Measurements from ENCODE around the gene SAA1.

The SAA1 gene

GRCh38 chr11:18304745-18305144 is 38.7 kb downstream of the SAA1 start:
- H3K4me3 ChIP-seq (ENCODE audit: low read depth, low read length) = no peak overlapping the region
- DNase-seq (ENCODE audit: low read depth) = no peak

- no peak for DNase-seq (ENCODE audit: low read depth)
These were observed 41.5 kb downstream of the SAA1 start for GRCh38 chr11:18307461-18308139.

GRCh38 chr11:18308242-18308641 is 42.2 kb downstream of the SAA1 start:
- H3K4me3 ChIP-seq (ENCODE audit: low read depth, low read length) = no peak overlapping the region
- no peak for DNase-seq (ENCODE audit: low read depth)

More at GRCh38 chr11:18307461-18308139, 41.5 kb downstream of the SAA1 start:
- no peak overlapping the region for H3K4me3 ChIP-seq (ENCODE audit: low read depth, low read length)

- no peak overlapping the region for H3K4me3 ChIP-seq (ENCODE audit: low read depth, low read length)
- no peak for DNase-seq (ENCODE audit: low read depth)
These were observed 43.6 kb downstream of the SAA1 start for GRCh38 chr11:18309691-18310090.

DNA sequence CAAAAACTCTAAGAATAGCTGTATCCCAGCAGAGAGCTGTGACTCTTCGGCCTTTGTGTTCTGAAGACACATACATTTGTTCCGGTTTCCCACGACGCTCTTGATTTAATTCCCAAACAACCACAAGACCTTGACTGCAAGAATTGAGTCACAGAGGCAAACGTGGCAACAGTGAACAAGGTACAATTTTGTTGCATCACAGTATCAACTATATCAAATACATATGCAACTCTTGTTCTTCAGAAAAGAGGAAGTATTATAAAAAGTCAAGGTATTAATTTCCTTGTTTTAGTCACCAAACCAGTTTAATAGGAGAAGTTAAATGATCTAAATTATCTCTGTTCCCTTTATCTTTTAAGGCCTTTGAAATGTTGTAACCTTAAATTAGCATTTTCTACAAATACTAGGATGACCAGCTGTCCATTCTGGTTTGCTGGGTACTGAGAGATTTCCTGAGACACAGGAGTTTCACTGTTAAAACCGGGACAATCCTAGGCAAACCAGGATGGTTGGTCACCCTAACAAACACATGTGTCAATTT is 44.8 kb downstream of the SAA1 start:
- no peak for DNase-seq (ENCODE audit: low read depth)
- H3K4me3 ChIP-seq (ENCODE audit: low read depth, low read length) = no peak overlapping the region

GRCh38 chr11:18312012-18312411 is 45.9 kb downstream of the SAA1 start:
- no peak overlapping the region for H3K4me3 ChIP-seq (ENCODE audit: low read depth, low read length)
- DNase-seq (ENCODE audit: low read depth) = no peak

GRCh38 chr11:18312663-18313420 is 46.8 kb downstream of the SAA1 start:
- no peak for DNase-seq (ENCODE audit: low read depth)
- no peak overlapping the region for H3K4me3 ChIP-seq (ENCODE audit: low read depth, low read length)

DNA sequence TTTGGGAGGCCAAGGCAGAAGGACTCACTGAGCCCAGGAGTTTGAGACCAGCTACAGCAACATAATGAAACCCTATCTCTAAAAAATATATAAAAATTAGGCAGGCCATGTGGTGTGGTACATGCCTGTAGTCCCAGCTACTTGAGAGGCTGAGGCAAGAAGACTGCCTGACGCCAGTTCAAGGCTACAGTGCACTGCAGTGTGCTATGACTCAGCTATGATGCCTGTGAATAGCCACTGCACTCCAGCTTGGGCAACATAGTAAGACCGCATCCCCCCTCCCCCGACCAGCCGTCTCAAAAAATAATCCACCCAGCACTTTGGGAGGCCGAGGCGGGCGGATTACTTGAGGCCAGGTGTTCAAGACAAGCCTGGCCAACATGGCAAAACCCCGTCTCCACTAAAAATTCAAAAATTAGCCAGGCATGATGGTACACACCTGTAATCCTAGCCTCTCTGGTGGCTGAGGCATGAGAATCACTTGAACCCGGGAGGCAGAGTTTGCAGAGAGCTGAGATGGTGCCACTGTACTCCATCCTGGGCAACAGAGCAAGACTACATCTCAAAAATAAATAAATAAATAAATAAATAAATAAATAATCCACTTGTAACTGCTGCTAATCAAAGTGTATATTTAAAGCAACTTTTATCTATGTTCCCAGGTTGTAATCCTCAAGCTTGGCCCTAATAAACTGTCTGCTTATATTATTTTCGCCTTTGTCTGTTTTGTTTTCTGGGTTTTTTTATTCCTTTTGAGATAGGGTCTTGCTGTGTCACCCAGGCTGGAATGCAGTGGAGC is 48.1 kb downstream of the SAA1 start:
- DNase-seq (ENCODE audit: low read depth) = no peak
- H3K4me3 ChIP-seq (ENCODE audit: low read depth, low read length) = no peak overlapping the region

- no peak overlapping the region for H3K4me3 ChIP-seq (ENCODE audit: low read depth, low read length)
- DNase-seq (ENCODE audit: low read depth) = no peak
These were observed 48.9 kb downstream of the SAA1 start for GRCh38 chr11:18314784-18315523.

- DNase-seq (ENCODE audit: low read depth) = no peak
These were observed 49.8 kb downstream of the SAA1 start for GRCh38 chr11:18315893-18316292.

DNA sequence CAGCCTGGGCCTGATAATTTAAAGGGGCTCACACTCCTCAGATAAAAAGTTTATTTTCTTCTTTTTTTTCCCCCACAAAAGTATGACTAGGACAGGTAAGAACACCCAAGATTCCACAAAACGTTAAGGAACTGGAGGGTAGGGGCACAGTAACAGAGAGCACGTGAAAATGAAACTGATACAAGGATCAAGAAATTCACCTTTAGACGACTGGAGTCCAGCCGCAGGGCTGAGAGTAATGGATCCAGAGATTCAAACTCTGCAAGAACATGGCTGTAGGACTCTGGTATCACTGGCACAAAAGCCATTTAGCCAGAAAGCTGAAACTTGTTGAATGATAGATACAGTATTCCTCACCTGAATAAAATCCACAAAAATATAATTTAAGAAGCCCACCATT is 51.5 kb downstream of the SAA1 start:
- DNase-seq (ENCODE audit: low read depth) = no peak
- no peak overlapping the region for H3K4me3 ChIP-seq (ENCODE audit: low read depth, low read length)

More at GRCh38 chr11:18315893-18316292, 49.8 kb downstream of the SAA1 start:
- no peak overlapping the region for H3K4me3 ChIP-seq (ENCODE audit: low read depth, low read length)

Measured in skeletal muscle cell (primary cell).